Breast epithelium (tissue), 4 donors: ENCODE results near the gene LRAT. TPM values are rescaled to one million over a fixed set of nuclear protein-coding genes. Genes with fewer than 3 reads are reported as not detected.

Experiments used
- DNase-seq, 2 donors: peaks; one replicate each; pipeline ENCODE4 v3.0.0-alpha.2; 2019; ENCODE audit warnings: low spot score in 2 of 2
- H3K27ac ChIP-seq, 2 donors: fragments of 200-600 bp; sonication (generic) in 1 of 2; one replicate each; pipeline ENCODE4 v1.5.1; 2016 to 2019; ENCODE audit warnings: mild to moderate bottlenecking in 1 of 2
- H3K27me3 ChIP-seq, 2 donors: fragments of 200-600 bp; sonication (generic) in 1 of 2; one replicate each; pipeline versions ENCODE4 v1.5.1 to v1.6.0; 2017 to 2019; ENCODE audit warnings: control low read depth in 1 of 2, mild to moderate bottlenecking in 1 of 2
- H3K36me3 ChIP-seq: fragments of 200-600 bp; one replicate; pipeline ENCODE4 v1.5.1; 2019
- H3K4me1 ChIP-seq, 2 donors: fragments of 200-600 bp; sonication (generic); one replicate each; pipeline ENCODE4 v1.5.1; 2016 to 2019; ENCODE audit warnings: control low read depth in 1 of 2
- H3K4me3 ChIP-seq, 3 donors: fragments of 200-600 bp; sonication (generic); 1 replicate in 2 of 3; 2 replicates in 1 of 3; pipeline ENCODE4 v1.5.1; 2016 to 2019; ENCODE audit warnings: mild to moderate bottlenecking in 3 of 3, moderate library complexity in 2 of 3
- H3K9me3 ChIP-seq, 2 donors: fragments of 200-600 bp; sonication (generic) in 1 of 2; one replicate each; pipeline ENCODE4 v1.5.1; 2016 to 2019; ENCODE audit warnings: control low read depth in 1 of 2
- POLR2A ChIP-seq: fragments of 450-650 bp; IDR thresholded peaks from one replicate; pipeline ENCODE4 v1.6.1; 2016; ENCODE audit warnings: antibody characterized with exemption, mild to moderate bottlenecking, moderate library complexity
- POLR2AphosphoS5 ChIP-seq, 3 donors: sonication (generic); formaldehyde crosslinking; IDR thresholded peaks; one replicate each; pipeline ENCODE4 v1.6.1; 2017; ENCODE audit warnings: antibody characterized with exemption in 3 of 3
- intact Hi-C: fragments of 100-400 bp; cut with DNase I; formaldehyde crosslinking; loops from one replicate; pipeline ENCODE4 v1.15.1; 2023; ENCODE audit warnings: low total_unique reads
- total RNA-seq, 3 donors: library from RNA; depleted of rRNA; stranded (reverse); fragments of >200 nt; gene quantifications; one replicate each; pipeline ENCODE4 v1.1.0, GENCODE V29; 2016
- TF ChIP-seq, protein P1 (sequence below), 3 donors: fragments of 450-650 bp; IDR thresholded peaks; one replicate each; pipeline ENCODE4 v1.5.1; 2016 to 2017; ENCODE audit warnings: antibody characterized with exemption in 3 of 3, mild to moderate bottlenecking in 3 of 3, moderate library complexity in 3 of 3

Gene LRAT
- total RNA-seq, 3 donors from 2014 or later = 3.9 to 4.5 TPM; not detected in 1

DNA sequence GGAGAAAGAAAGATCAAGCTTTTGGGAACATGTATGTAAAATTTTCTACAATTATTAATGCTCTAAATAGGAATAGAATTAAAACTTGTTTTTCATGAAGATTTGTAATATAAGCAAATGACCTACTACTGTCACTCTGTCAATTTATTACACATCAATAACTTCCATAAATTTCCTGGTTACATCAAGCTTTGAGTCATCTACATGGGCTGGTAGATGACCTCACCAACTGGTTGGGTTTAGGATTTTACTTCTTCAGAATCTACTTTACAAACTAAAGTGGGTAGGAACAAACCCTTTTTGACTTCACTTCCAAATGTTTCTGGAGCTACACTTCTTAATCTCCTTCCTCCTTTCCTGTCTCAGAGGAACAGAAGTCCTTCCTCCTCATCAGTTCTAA is 12.0 kb upstream of the LRAT start:
- no peaks in the 10 kb centered on the region for H3K4me1 ChIP-seq
- DNase-seq = no peak
- no peaks in the 10 kb centered on the region for H3K27me3 ChIP-seq
- H3K27ac ChIP-seq = no peak overlapping the region
- H3K4me3 ChIP-seq = no peak overlapping the region
- no peaks in the 10 kb centered on the region for H3K36me3 ChIP-seq
- intact Hi-C loops = no loop called here
- H3K9me3 ChIP-seq = no peaks in the 10 kb centered on the region
- TF ChIP-seq, protein P1, sequence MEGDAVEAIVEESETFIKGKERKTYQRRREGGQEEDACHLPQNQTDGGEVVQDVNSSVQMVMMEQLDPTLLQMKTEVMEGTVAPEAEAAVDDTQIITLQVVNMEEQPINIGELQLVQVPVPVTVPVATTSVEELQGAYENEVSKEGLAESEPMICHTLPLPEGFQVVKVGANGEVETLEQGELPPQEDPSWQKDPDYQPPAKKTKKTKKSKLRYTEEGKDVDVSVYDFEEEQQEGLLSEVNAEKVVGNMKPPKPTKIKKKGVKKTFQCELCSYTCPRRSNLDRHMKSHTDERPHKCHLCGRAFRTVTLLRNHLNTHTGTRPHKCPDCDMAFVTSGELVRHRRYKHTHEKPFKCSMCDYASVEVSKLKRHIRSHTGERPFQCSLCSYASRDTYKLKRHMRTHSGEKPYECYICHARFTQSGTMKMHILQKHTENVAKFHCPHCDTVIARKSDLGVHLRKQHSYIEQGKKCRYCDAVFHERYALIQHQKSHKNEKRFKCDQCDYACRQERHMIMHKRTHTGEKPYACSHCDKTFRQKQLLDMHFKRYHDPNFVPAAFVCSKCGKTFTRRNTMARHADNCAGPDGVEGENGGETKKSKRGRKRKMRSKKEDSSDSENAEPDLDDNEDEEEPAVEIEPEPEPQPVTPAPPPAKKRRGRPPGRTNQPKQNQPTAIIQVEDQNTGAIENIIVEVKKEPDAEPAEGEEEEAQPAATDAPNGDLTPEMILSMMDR (IDR thresholded peaks at IDR 0.05) = no peak
- TF ChIP-seq POLR2AphosphoS5 (IDR thresholded peaks at IDR 0.05) = no peak
- TF ChIP-seq POLR2A = no peak

DNA sequence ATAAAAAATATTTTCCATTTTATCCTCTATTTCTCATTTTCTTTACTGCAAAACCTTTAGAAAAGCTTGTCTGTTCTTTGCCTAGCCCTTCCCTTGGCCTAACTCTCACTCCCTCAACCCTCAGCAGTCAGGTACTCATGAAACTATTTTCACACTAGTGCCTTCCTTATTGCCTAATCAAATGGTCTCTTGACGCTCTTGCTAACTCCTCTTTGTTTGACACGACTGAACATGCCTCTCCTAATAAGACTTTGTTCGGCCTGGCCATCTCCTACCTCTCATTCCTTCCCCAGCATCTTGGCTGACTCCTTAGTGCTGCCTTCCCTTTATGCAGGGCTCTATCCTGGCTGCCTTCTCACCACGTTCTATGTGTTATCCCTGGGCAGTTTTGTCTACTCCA is 11.1 kb upstream of the LRAT start:
- H3K4me1 ChIP-seq = no peaks in the 10 kb centered on the region
- TF ChIP-seq, protein P1 (IDR thresholded peaks at IDR 0.05) = no peak
- TF ChIP-seq POLR2A (no peak), POLR2AphosphoS5 (IDR thresholded peaks at IDR 0.05) (no peak)
- DNase-seq = no peak
- no peak overlapping the region for H3K4me3 ChIP-seq
- intact Hi-C loops = no loop called here
- H3K27ac ChIP-seq = no peak overlapping the region
- H3K27me3 ChIP-seq = no peaks in the 10 kb centered on the region
- no peaks in the 10 kb centered on the region for H3K9me3 ChIP-seq
- no peaks in the 10 kb centered on the region for H3K36me3 ChIP-seq

- intact Hi-C loops = no loop called here
- TF ChIP-seq, protein P1 (IDR thresholded peaks at IDR 0.05) = no peak
- TF ChIP-seq POLR2AphosphoS5 (IDR thresholded peaks at IDR 0.05) (no peak), POLR2A (no peak)
- Histone ChIP-seq H3K4me3 (no peak overlapping the region), H3K9me3 (no peaks in the 10 kb centered on the region), H3K36me3 (no peaks in the 10 kb centered on the region), H3K27me3 (no peaks in the 10 kb centered on the region), H3K27ac (no peak overlapping the region), H3K4me1 (no peaks in the 10 kb centered on the region)
- no peak for DNase-seq
Measured at GRCh38 chr4:154736770-154737169, 7.0 kb upstream of the LRAT start.

GRCh38 chr4:154738426-154738825 is 5.4 kb upstream of the LRAT start:
- H3K27ac ChIP-seq = no peak overlapping the region

DNA sequence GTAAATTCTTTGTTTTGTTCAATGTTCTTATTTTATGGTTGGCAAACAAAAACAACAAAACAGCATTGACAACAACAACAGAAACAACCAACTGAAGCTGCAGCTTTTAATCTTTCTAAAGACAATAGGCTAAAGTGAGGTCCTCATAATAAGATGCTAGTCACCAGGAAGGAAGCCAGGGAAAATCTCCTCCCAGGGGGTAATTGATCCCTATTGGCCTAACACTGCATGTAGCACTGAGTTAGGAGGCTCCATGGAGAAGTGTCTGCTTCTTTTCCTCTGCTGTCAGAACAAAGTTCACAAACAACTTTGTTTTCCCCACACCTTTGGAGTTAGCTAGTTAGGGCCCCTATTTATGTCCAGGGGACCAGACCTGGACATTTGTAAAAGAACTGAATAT is 4.7 kb upstream of the LRAT start:
- no peak for DNase-seq
- intact Hi-C loops = no loop called here
- TF ChIP-seq, protein P1 (IDR thresholded peaks at IDR 0.05) = no peak
- no peak for TF ChIP-seq POLR2A
- TF ChIP-seq POLR2AphosphoS5 (IDR thresholded peaks at IDR 0.05) = no peak
- H3K36me3 ChIP-seq = no peaks in the 10 kb centered on the region
- no peaks in the 10 kb centered on the region for H3K9me3 ChIP-seq
- peaks cover 0 to 14% of the 10 kb centered on the region in 2 donors for H3K27me3 ChIP-seq
- no peaks in the 10 kb centered on the region for H3K4me1 ChIP-seq
- H3K27ac ChIP-seq = no peak overlapping the region
- H3K4me3 ChIP-seq = no peak overlapping the region

More at GRCh38 chr4:154738426-154738825, 5.4 kb upstream of the LRAT start:
- no peaks in the 10 kb centered on the region for H3K4me1 ChIP-seq
- H3K36me3 ChIP-seq = no peaks in the 10 kb centered on the region
- no peak for DNase-seq
- no peak overlapping the region for H3K4me3 ChIP-seq
- intact Hi-C loops = no loop called here
- peaks cover 0 to 12% of the 10 kb centered on the region in 2 donors for H3K27me3 ChIP-seq
- no peaks in the 10 kb centered on the region for H3K9me3 ChIP-seq
- no peak for TF ChIP-seq POLR2AphosphoS5 (IDR thresholded peaks at IDR 0.05)
- TF ChIP-seq, protein P1 (IDR thresholded peaks at IDR 0.05) = no peak
- no peak for TF ChIP-seq POLR2A
